Hindlimb muscle (tissue), 1 donor: Measurements from ENCODE around the gene DMXL2. TPM values are rescaled to one million over a fixed set of nuclear protein-coding genes. Genes with fewer than 3 reads are reported as not detected.

Source experiments
- DNase-seq: peaks from one replicate; pipeline ENCODE4 v3.0.0-alpha.2; 2013
- polyA plus RNA-seq: library from polyadenylated mRNA; unstranded; fragments of 120-200 nt; gene quantifications from one replicate; pipeline ENCODE4 v1.2.1, GENCODE V29; 2013; ENCODE audit not compliant: insufficient read length

DMXL2 gene
- polyA plus RNA-seq, 1 donor = 24.0 TPM

DNA sequence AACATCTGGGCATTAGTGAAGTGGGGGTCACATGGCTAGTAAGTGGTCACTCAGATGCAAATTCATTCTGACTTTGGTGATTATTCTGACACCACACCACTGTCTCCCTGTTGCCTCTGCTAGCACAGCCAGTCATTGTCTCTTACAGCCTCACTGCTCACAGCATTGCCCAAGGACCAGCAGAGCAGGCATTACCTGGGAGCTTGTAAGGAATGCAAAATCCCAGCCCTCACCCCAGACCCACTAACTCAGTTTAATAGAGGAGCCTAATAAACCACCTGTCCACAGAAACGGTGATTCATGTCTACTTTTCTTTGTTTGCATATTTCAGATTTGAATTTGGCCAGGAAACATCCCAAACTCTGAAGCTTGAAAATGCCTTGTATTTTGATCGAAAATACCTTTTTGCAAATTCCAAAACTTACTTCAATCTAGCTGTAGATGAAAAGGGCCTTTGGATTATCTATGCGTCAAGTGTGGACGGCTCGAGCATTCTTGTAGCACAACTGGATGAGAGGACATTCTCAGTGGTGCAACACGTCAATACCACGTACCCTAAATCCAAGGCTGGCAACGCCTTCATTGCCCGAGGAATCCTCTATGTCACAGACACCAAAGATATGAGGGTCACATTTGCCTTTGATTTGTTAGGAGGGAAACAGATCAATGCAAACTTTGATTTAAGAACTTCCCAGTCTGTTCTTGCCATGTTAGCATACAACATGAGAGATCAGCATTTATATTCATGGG lies 218.4 kb downstream of the DMXL2 start:
- DNase-seq = no peak

DNA sequence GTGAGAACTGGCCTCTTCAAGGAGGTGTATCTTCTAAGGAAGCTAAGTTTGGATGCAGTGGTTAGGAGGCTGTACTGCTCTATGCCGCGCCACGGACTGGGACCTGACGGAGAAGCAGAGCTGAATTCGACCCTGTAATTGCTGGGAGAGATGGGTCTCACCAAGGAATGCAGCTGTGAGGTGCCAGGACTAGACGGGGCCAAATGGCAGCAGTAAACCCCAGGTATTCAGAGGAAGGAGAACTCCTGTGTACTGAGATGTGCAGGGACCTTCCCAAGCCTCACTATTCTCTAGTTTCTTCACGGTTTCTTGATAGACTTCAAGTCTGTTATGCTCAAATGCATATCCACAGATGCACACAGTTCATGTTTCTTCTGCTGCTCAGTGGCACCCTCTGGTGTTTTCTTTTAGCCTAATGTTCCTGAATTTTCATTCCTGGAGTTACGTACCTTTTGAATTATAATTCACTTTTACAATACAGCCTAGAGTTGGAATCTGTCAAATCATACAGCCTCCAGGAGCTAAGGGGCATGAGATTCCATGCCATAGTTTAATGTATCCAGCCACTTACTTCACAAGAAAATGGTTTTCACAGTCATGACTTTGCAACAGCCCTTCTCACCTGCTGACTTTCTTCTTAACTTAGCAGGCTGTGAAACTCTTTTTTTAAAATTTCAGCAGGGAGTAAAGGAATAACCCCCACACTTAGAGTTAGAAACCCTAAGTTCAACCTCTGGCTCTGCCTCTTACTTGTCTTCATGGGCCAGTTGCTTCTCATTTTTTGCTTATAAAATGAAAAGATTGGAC lies 219.3 kb downstream of the DMXL2 start:
- DNase-seq = no peak

GRCh38 chr15:51401872-51402517 lies 220.6 kb downstream of the DMXL2 start:
- no peak for DNase-seq

DNA sequence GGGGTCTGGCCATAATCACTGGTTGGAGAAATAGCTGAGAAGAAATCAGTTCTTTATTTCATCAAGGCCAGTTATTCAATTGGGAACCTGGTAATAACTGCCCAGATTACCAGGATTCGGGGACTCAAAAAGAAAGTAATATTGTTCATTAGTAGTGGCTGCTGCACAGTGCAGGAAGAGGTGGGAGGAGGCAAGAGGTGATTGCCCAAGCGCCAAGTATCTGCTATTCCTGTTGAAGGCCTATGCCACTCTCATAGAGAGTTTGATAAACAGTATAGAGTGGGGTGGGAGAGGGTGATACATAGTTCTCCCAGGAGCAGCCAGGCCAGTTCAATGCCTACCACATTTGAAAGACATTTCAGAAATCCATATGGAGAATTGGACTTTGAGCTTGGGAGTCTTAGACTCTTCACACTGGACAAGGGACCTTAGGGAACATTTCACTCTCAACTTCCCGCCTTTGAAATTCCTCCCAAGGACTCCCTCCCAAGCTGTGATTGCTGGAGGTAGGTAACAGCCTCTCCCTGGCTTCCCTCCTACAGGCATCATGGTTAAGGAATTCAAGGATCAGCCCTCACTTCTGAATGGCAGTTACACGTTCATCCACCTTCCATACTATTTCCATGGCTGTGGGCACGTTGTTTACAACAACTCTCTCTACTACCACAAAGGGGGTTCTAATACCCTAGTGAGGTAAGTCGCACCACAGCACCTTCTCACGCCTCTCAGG lies 221.4 kb downstream of the DMXL2 start:
- no peak for DNase-seq

- DNase-seq = no peak
Measured at GRCh38 chr15:51398626-51399025, 223.9 kb downstream of the DMXL2 start.

Other genes with a start within 250 kb of the DMXL2 start
- not detected for gene SCG3, start 58.7 kb upstream of the DMXL2 start, polyA plus RNA-seq
- 7.4 TPM for gene LYSMD2, start 114.9 kb upstream of the DMXL2 start, polyA plus RNA-seq
- gene TMOD2, start 128.8 kb upstream of the DMXL2 start, polyA plus RNA-seq = 6.6 TPM
- 15.6 TPM for gene TMOD3, start 206.9 kb upstream of the DMXL2 start, polyA plus RNA-seq